Measurements from ENCODE around the gene LRRC10B.

DNA sequence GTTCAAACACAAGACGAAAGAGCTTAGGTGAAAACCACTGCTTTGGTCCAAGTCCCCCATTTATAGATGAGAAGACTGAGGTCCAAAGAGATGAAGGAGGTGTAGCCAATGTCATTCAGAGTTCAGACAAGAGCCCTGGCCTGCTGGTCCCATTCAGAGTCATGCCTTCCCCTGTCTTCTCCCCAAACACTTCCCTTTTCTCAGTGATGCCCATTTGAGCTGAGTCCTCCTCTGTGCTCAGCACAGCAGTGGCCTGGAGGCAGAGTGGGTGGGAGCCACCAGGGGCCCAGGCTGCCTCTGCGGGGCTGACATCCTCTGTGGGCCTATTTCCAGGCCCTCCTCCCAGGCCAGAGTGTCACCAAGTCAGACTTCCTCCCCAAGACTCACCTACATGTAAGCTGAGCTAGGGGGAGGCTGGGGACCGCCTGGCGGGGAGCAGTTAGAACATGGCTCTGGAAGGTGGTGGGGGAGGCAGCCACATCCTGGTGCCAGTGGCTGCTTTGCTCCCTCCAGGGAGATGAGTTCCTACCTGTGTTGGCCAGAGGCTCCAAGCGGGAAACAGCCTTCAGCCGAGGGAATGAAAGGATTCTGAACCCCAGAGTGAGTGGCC is 22.4 kb upstream of the LRRC10B start:
- TF ChIP-seq CTCF (IDR thresholded peaks at IDR 0.05) (no peak), POLR2A (IDR thresholded peaks at IDR 0.05) (no peak)
